Type B pancreatic cell (in vitro differentiated cells): ENCODE data around the gene C10orf143. TPM values are rescaled to one million over a fixed set of nuclear protein-coding genes. Genes with fewer than 3 reads are reported as not detected.

Experiments
- DNase-seq: peaks from one replicate; pipeline ENCODE4 v3.0.0; 2021; ENCODE audit warnings: mixed read lengths; ENCODE audit not compliant: unreplicated experiment; ENCODE audit errors: extremely low spot score
- H3K27ac Mint-ChIP-seq: 2 replicates; pipeline ENCODE4 v1.8.0; 2021; ENCODE audit warnings: mild to moderate bottlenecking, mixed read lengths
- H3K27me3 Mint-ChIP-seq: 2 replicates; pipeline ENCODE4 v1.8.0; 2021; ENCODE audit warnings: mixed read lengths
- H3K36me3 Mint-ChIP-seq: 2 replicates; pipeline ENCODE4 v1.8.0; 2021; ENCODE audit warnings: mixed read lengths
- H3K4me1 Mint-ChIP-seq: one replicate; pipeline ENCODE4 v1.8.0; 2021; ENCODE audit warnings: mixed read lengths; ENCODE audit not compliant: unreplicated experiment
- H3K4me3 Mint-ChIP-seq: 2 replicates; pipeline ENCODE4 v1.8.0; 2021; ENCODE audit warnings: mild to moderate bottlenecking, mixed read lengths
- H3K9me3 Mint-ChIP-seq: 2 replicates; pipeline ENCODE4 v1.8.0; 2021; ENCODE audit warnings: mixed read lengths
- total RNA-seq: library from RNA; stranded (reverse); gene quantifications from 2 replicates; pipeline ENCODE4 v1.2.1, GENCODE V29; 2021; ENCODE audit warnings: low replicate concordance
- TF ChIP-seq, protein P1 (sequence below): fragments of 200-600 bp; sonication (generic); conservative IDR thresholded peaks from 2 replicates; pipeline ENCODE4 v1.5.0; 2021; ENCODE audit warnings: antibody characterized with exemption, mild to moderate bottlenecking

C10orf143 gene
- total RNA-seq, 1 donor from 2014 or later: 3.0 TPM

DNA sequence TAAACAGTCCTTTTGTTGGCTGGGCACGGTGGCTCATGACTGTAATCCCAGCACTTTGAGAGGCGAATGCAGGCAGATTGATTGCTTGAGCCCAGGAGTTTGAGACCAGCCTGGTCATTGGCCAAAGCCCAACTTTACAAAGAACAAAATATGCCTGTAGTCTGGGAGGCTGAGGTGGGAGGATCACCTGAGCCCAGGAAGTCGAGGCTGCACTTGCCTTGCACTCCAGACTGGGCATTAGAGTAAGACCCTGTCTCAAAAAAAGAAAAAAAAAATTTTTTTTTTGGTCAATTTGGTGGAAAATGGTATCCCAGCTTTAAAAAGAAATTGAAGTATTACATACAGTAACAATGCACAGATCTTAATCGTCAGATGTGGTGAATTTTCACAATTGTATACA is 30.4 kb upstream of the C10orf143 start:
- no peaks in the 10 kb centered on the region for H3K9me3 Mint-ChIP-seq
- no peaks in the 10 kb centered on the region for H3K27me3 Mint-ChIP-seq
- H3K4me3 Mint-ChIP-seq: no peak overlapping the region
- peaks cover 20% of the 10 kb centered on the region for H3K36me3 Mint-ChIP-seq
- no peak for DNase-seq
- H3K4me1 Mint-ChIP-seq: peaks cover 38% of the 10 kb centered on the region
- TF ChIP-seq, protein P1, sequence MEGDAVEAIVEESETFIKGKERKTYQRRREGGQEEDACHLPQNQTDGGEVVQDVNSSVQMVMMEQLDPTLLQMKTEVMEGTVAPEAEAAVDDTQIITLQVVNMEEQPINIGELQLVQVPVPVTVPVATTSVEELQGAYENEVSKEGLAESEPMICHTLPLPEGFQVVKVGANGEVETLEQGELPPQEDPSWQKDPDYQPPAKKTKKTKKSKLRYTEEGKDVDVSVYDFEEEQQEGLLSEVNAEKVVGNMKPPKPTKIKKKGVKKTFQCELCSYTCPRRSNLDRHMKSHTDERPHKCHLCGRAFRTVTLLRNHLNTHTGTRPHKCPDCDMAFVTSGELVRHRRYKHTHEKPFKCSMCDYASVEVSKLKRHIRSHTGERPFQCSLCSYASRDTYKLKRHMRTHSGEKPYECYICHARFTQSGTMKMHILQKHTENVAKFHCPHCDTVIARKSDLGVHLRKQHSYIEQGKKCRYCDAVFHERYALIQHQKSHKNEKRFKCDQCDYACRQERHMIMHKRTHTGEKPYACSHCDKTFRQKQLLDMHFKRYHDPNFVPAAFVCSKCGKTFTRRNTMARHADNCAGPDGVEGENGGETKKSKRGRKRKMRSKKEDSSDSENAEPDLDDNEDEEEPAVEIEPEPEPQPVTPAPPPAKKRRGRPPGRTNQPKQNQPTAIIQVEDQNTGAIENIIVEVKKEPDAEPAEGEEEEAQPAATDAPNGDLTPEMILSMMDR: no peak
- H3K27ac Mint-ChIP-seq: no peak overlapping the region

DNA sequence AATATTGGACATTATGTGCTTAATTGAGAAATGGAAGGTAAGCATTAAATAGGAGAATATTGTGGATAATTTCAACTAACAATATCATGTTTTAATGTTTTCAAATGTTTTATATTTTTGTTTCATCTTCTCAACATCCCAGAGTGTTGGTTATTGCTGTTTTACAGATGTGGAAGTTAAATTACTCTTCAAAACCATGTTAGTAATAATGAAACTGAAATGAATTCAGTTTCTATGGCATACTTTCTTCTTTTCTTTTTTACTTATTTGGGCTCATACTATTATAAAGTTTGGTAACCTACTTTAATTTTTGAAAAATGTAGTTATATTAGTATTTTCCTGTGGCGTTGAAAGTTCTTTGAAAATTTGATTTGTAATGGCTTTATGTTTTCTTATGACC is 29.8 kb upstream of the C10orf143 start:
- TF ChIP-seq, protein P1: no peak
- Mint-ChIP-seq H3K4me1 (peaks cover 38% of the 10 kb centered on the region), H3K27me3 (no peaks in the 10 kb centered on the region), H3K4me3 (no peak overlapping the region), H3K36me3 (peaks cover 18% of the 10 kb centered on the region), H3K27ac (no peak overlapping the region), H3K9me3 (no peaks in the 10 kb centered on the region)
- DNase-seq: no peak

- TF ChIP-seq, protein P1: no peak
- peak overlapping the region; percentile 94 for H3K4me3 Mint-ChIP-seq
- no peak for DNase-seq
- H3K4me1 Mint-ChIP-seq: peaks cover 38% of the 10 kb centered on the region
- peak overlapping the region; percentile 74 for H3K27ac Mint-ChIP-seq
- H3K9me3 Mint-ChIP-seq: no peaks in the 10 kb centered on the region
- H3K36me3 Mint-ChIP-seq: peaks cover 18% of the 10 kb centered on the region
- no peaks in the 10 kb centered on the region for H3K27me3 Mint-ChIP-seq
These were observed 27.8 kb upstream of the C10orf143 start for GRCh38 chr10:130138479-130138866.

GRCh38 chr10:130137659-130138478 is 27.2 kb upstream of the C10orf143 start:
- Mint-ChIP-seq H3K27ac (peak overlapping the region; percentile 90), H3K9me3 (no peaks in the 10 kb centered on the region), H3K36me3 (peaks cover 17% of the 10 kb centered on the region), H3K27me3 (no peaks in the 10 kb centered on the region), H3K4me1 (peaks cover 37% of the 10 kb centered on the region), H3K4me3 (peak overlapping the region; percentile 94)
- DNase-seq: no peak
- TF ChIP-seq, protein P1: no peak

GRCh38 chr10:130137090-130137448 is 26.4 kb upstream of the C10orf143 start:
- Mint-ChIP-seq H3K27ac (peak overlapping the region; percentile 90), H3K36me3 (peaks cover 9% of the 10 kb centered on the region), H3K9me3 (no peaks in the 10 kb centered on the region), H3K4me3 (peak overlapping the region; percentile 94), H3K4me1 (peaks cover 29% of the 10 kb centered on the region), H3K27me3 (no peaks in the 10 kb centered on the region)
- no peak for DNase-seq
- TF ChIP-seq, protein P1: no peak
